Memory B cell (primary cell): ENCODE results near the gene ACTN1.

Experiments
- ATAC-seq: fragments of 150-1000 bp; cut with Tn5 transposase; 2 replicates; pipeline ENCODE4 v1.10.0; 2021; ENCODE audit warnings: low read depth, mild to moderate bottlenecking, moderate library complexity
- DNase-seq, 2 donors: peaks; one replicate each; pipeline ENCODE4 v3.0.0; 2022; ENCODE audit warnings: low spot score in 2 of 2
- H3K27ac Mint-ChIP-seq: one replicate; pipeline ENCODE4 v1.8.0; 2022; ENCODE audit warnings: mild to moderate bottlenecking, moderate library complexity, mixed read lengths
- H3K27me3 Mint-ChIP-seq: one replicate; pipeline ENCODE4 v1.8.0; 2022; ENCODE audit warnings: mixed read lengths
- H3K36me3 Mint-ChIP-seq: one replicate; pipeline ENCODE4 v1.8.0; 2022; ENCODE audit warnings: mild to moderate bottlenecking, mixed read lengths
- H3K4me1 Mint-ChIP-seq: one replicate; pipeline ENCODE4 v1.8.0; 2022; ENCODE audit warnings: mixed read lengths
- H3K4me3 Mint-ChIP-seq: one replicate; pipeline ENCODE4 v1.8.0; 2022; ENCODE audit warnings: mild to moderate bottlenecking, moderate library complexity, mixed read lengths
- H3K9me3 Mint-ChIP-seq: one replicate; pipeline ENCODE4 v1.8.0; 2022; ENCODE audit warnings: mixed read lengths

The ACTN1 gene

GRCh38 chr14:68924186-68925158 is 54.6 kb downstream of the ACTN1 start:
- Mint-ChIP-seq H3K4me1 (no peaks in the 10 kb centered on the region), H3K27me3 (peaks cover 27% of the 10 kb centered on the region), H3K36me3 (peaks cover 3% of the 10 kb centered on the region), H3K9me3 (peaks cover 10% of the 10 kb centered on the region), H3K27ac (no peak overlapping the region), H3K4me3 (no peak overlapping the region)
- ATAC-seq (no peak), DNase-seq (no peak)

- Mint-ChIP-seq H3K27ac (no peak overlapping the region), H3K9me3 (peaks cover 10% of the 10 kb centered on the region), H3K36me3 (peaks cover 3% of the 10 kb centered on the region), H3K4me3 (no peak overlapping the region), H3K4me1 (no peaks in the 10 kb centered on the region), H3K27me3 (peaks cover 19% of the 10 kb centered on the region)
- no peak for DNase-seq
- ATAC-seq: no peak
These were observed 56.2 kb downstream of the ACTN1 start for GRCh38 chr14:68922886-68923285.

GRCh38 chr14:68922201-68922621 is 56.9 kb downstream of the ACTN1 start:
- DNase-seq (no peak), ATAC-seq (no peak)
- peaks cover 16% of the 10 kb centered on the region for H3K27me3 Mint-ChIP-seq
- H3K36me3 Mint-ChIP-seq: peaks cover 3% of the 10 kb centered on the region
- no peak overlapping the region for H3K27ac Mint-ChIP-seq
- H3K4me1 Mint-ChIP-seq: no peaks in the 10 kb centered on the region
- H3K9me3 Mint-ChIP-seq: peaks cover 10% of the 10 kb centered on the region
- H3K4me3 Mint-ChIP-seq: no peak overlapping the region

- Mint-ChIP-seq H3K4me3 (no peak overlapping the region), H3K9me3 (peaks cover 9% of the 10 kb centered on the region), H3K4me1 (no peaks in the 10 kb centered on the region), H3K27me3 (peaks cover 17% of the 10 kb centered on the region), H3K36me3 (peaks cover 3% of the 10 kb centered on the region), H3K27ac (no peak overlapping the region)
- no peak for DNase-seq
- ATAC-seq: no peak
These were observed 57.4 kb downstream of the ACTN1 start for GRCh38 chr14:68921666-68922065.

GRCh38 chr14:68921049-68921448 is 58.1 kb downstream of the ACTN1 start:
- no peaks in the 10 kb centered on the region for H3K36me3 Mint-ChIP-seq
- H3K4me1 Mint-ChIP-seq: no peaks in the 10 kb centered on the region
- H3K27me3 Mint-ChIP-seq: peaks cover 14% of the 10 kb centered on the region
- DNase-seq (no peak), ATAC-seq (no peak)
- no peak overlapping the region for H3K4me3 Mint-ChIP-seq
- no peak overlapping the region for H3K27ac Mint-ChIP-seq
- peaks cover 7% of the 10 kb centered on the region for H3K9me3 Mint-ChIP-seq

- no peak overlapping the region for H3K27ac Mint-ChIP-seq
- H3K9me3 Mint-ChIP-seq: peaks cover 4% of the 10 kb centered on the region
- peaks cover 13% of the 10 kb centered on the region for H3K27me3 Mint-ChIP-seq
- no peak overlapping the region for H3K4me3 Mint-ChIP-seq
- H3K4me1 Mint-ChIP-seq: no peaks in the 10 kb centered on the region
- DNase-seq (no peak), ATAC-seq (no peak)
- H3K36me3 Mint-ChIP-seq: no peaks in the 10 kb centered on the region
These were observed 59.8 kb downstream of the ACTN1 start for GRCh38 chr14:68919129-68919927.

GRCh38 chr14:68918612-68919011 is 60.5 kb downstream of the ACTN1 start:
- ATAC-seq: no peak
- H3K27me3 Mint-ChIP-seq: peaks cover 10% of the 10 kb centered on the region
- peaks cover 4% of the 10 kb centered on the region for H3K9me3 Mint-ChIP-seq
- no peak overlapping the region for H3K4me3 Mint-ChIP-seq
- H3K36me3 Mint-ChIP-seq: no peaks in the 10 kb centered on the region
- H3K4me1 Mint-ChIP-seq: no peaks in the 10 kb centered on the region
- no peak overlapping the region for H3K27ac Mint-ChIP-seq
- DNase-seq: no peak

GRCh38 chr14:68916358-68916941 is 62.7 kb downstream of the ACTN1 start:
- Mint-ChIP-seq H3K4me1 (peaks cover 1% of the 10 kb centered on the region), H3K27me3 (peaks cover 5% of the 10 kb centered on the region), H3K9me3 (peaks cover 4% of the 10 kb centered on the region), H3K27ac (no peak overlapping the region), H3K4me3 (no peak overlapping the region), H3K36me3 (no peaks in the 10 kb centered on the region)
- DNase-seq (no peak), ATAC-seq (no peak)

GRCh38 chr14:68913516-68913915 is 65.6 kb downstream of the ACTN1 start:
- Mint-ChIP-seq H3K27me3 (peaks cover 3% of the 10 kb centered on the region), H3K4me3 (no peak overlapping the region), H3K36me3 (no peaks in the 10 kb centered on the region), H3K27ac (no peak overlapping the region), H3K4me1 (peaks cover 5% of the 10 kb centered on the region), H3K9me3 (peaks cover 4% of the 10 kb centered on the region)
- DNase-seq: no peak
- no peak for ATAC-seq

- H3K36me3 Mint-ChIP-seq: no peaks in the 10 kb centered on the region
- H3K27ac Mint-ChIP-seq: peak overlapping the region; percentile 65
- DNase-seq: peak; percentile 50 to 54
- H3K9me3 Mint-ChIP-seq: peaks cover 4% of the 10 kb centered on the region
- H3K4me1 Mint-ChIP-seq: peaks cover 5% of the 10 kb centered on the region
- no peak overlapping the region for H3K4me3 Mint-ChIP-seq
- peaks cover 5% of the 10 kb centered on the region for H3K27me3 Mint-ChIP-seq
- ATAC-seq: peak; percentile 88
These were observed 67.4 kb downstream of the ACTN1 start for GRCh38 chr14:68911594-68912227.

GRCh38 chr14:68910540-68910939 is 68.6 kb downstream of the ACTN1 start:
- H3K4me1 Mint-ChIP-seq: peaks cover 5% of the 10 kb centered on the region
- H3K4me3 Mint-ChIP-seq: peak overlapping the region; percentile 60
- ATAC-seq (peak; percentile 27), DNase-seq (no peak)
- H3K27ac Mint-ChIP-seq: no peak overlapping the region
- peaks cover 5% of the 10 kb centered on the region for H3K27me3 Mint-ChIP-seq
- no peaks in the 10 kb centered on the region for H3K36me3 Mint-ChIP-seq
- peaks cover 4% of the 10 kb centered on the region for H3K9me3 Mint-ChIP-seq

GRCh38 chr14:68908803-68909202 is 70.3 kb downstream of the ACTN1 start:
- peaks cover 5% of the 10 kb centered on the region for H3K4me1 Mint-ChIP-seq
- no peak for ATAC-seq
- H3K27ac Mint-ChIP-seq: no peak overlapping the region

GRCh38 chr14:68908201-68908600 is 70.9 kb downstream of the ACTN1 start:
- Mint-ChIP-seq H3K4me3 (no peak overlapping the region), H3K9me3 (no peaks in the 10 kb centered on the region), H3K27me3 (peaks cover 6% of the 10 kb centered on the region), H3K36me3 (no peaks in the 10 kb centered on the region), H3K4me1 (peaks cover 5% of the 10 kb centered on the region), H3K27ac (no peak overlapping the region)
- no peak for ATAC-seq
- no peak for DNase-seq

More at GRCh38 chr14:68908803-68909202, 70.3 kb downstream of the ACTN1 start:
- H3K4me3 Mint-ChIP-seq: no peak overlapping the region
- H3K36me3 Mint-ChIP-seq: no peaks in the 10 kb centered on the region
- H3K27me3 Mint-ChIP-seq: peaks cover 5% of the 10 kb centered on the region
- no peak for DNase-seq
- no peaks in the 10 kb centered on the region for H3K9me3 Mint-ChIP-seq
